GM18951 (cell line): Measurements from ENCODE around the gene SH3BGR.
"Not testable (repeated sequence)": the region's sequence is repeated elsewhere in the genome, so short reads cannot be mapped to it uniquely, and the experiment has no call there.

Source experiments
- POLR2A ChIP-seq: IDR thresholded peaks from 4 replicates; pipeline ENCODE4 v1.6.1; 2011; ENCODE audit warnings: mild to moderate bottlenecking; ENCODE audit not compliant: insufficient read length, insufficient read depth; ENCODE audit errors: extremely low read depth
- in situ Hi-C: fragments of 300-500 bp; cut with MboI; formaldehyde crosslinking; loops from one replicate; pipeline ENCODE4 v1.12.0; 2022; ENCODE audit warnings: low sequenced_read_pairs, mixed read lengths, inconsistent platforms; ENCODE audit not compliant: unreplicated experiment

The SH3BGR gene

GRCh38 chr21:39451332-39452206 is at the start of gene SH3BGR:
SH3BGR (plus strand) TSS chr21:39451970; CDS start chr21:39452097, 127 bp downstream.
- no peak for TF ChIP-seq POLR2A
- in situ Hi-C loops = no loop called here

GRCh38 chr21:39406065-39406464 is 45.7 kb upstream of the SH3BGR start:
- TF ChIP-seq POLR2A = no peak
- in situ Hi-C loops = no loop called here

- in situ Hi-C loops = not testable (repeated sequence)
These were observed 32.6 kb upstream of the SH3BGR start for GRCh38 chr21:39419204-39419603.

GRCh38 chr21:39422527-39423241 is 29.1 kb upstream of the SH3BGR start:
- in situ Hi-C loops = no loop called here
- TF ChIP-seq POLR2A = no peak

GRCh38 chr21:39429445-39429844 is 22.3 kb upstream of the SH3BGR start:
- in situ Hi-C loops = loop anchor here (25.0 kb wide), 1 partner anchor 692 kb away; no protein-coding TSS in a partner anchor
- no peak for TF ChIP-seq POLR2A

- in situ Hi-C loops = loop anchor here (25.0 kb wide), 1 partner anchor 693 kb away; no protein-coding TSS in a partner anchor
- no peak for TF ChIP-seq POLR2A
These were observed 21.8 kb upstream of the SH3BGR start for GRCh38 chr21:39430016-39430415.

- TF ChIP-seq POLR2A = no peak
- in situ Hi-C loops = loop anchor here (25.0 kb wide), 1 partner anchor 693 kb away; no protein-coding TSS in a partner anchor
These were observed 21.3 kb upstream of the SH3BGR start for GRCh38 chr21:39430457-39430856.

- no peak for TF ChIP-seq POLR2A
- in situ Hi-C loops = loop anchor here (25.0 kb wide), 1 partner anchor 694 kb away; no protein-coding TSS in a partner anchor
These were observed 20.8 kb upstream of the SH3BGR start for GRCh38 chr21:39430954-39431353.

- no peak for TF ChIP-seq POLR2A
- in situ Hi-C loops = loop anchor here (25.0 kb wide), 1 partner anchor 698 kb away; no protein-coding TSS in a partner anchor
These were observed 16.8 kb upstream of the SH3BGR start for GRCh38 chr21:39434950-39435349.

GRCh38 chr21:39439232-39439631 is 12.5 kb upstream of the SH3BGR start:
- in situ Hi-C loops = loop anchor here (25.0 kb wide), 1 partner anchor 702 kb away; no protein-coding TSS in a partner anchor
- no peak for TF ChIP-seq POLR2A

- in situ Hi-C loops = loop anchor here (25.0 kb wide), 1 partner anchor 704 kb away; no protein-coding TSS in a partner anchor
- TF ChIP-seq POLR2A = no peak
These were observed 10.0 kb upstream of the SH3BGR start for GRCh38 chr21:39441502-39442475.

GRCh38 chr21:39444421-39445180 is 7.2 kb upstream of the SH3BGR start:
- in situ Hi-C loops = loop anchor here (25.0 kb wide), 1 partner anchor 707 kb away; no protein-coding TSS in a partner anchor
- no peak for TF ChIP-seq POLR2A
